Transverse colon (tissue), 4 donors: ENCODE results near the gene YAP1. TPM values are rescaled to one million over a fixed set of nuclear protein-coding genes. Genes with fewer than 3 reads are reported as not detected.
"Not testable (repeated sequence)": the region's sequence is repeated elsewhere in the genome, so short reads cannot be mapped to it uniquely, and the experiment has no call there.

Source experiments
- DNase-seq: peaks from one replicate; pipeline ENCODE4 v3.0.0-alpha.2; 2019
- H3K27ac ChIP-seq, 4 donors: fragments of 200-600 bp; sonication (generic); 2 replicates each; pipeline ENCODE4 v1.5.1; 2016 to 2018; ENCODE audit warnings: inconsistent platforms in 4 of 4
- H3K27me3 ChIP-seq: fragments of 200-600 bp; sonication (generic); 2 replicates; pipeline ENCODE4 v1.5.1; 2017; ENCODE audit warnings: inconsistent platforms
- H3K36me3 ChIP-seq, 4 donors: fragments of 200-600 bp; sonication (generic); 2 replicates each; pipeline ENCODE4 v1.5.1; 2017 to 2019; ENCODE audit warnings: inconsistent platforms in 4 of 4
- H3K4me1 ChIP-seq, 4 donors: fragments of 200-600 bp; sonication (generic); 2 replicates each; pipeline ENCODE4 v1.5.1; 2017 to 2020; ENCODE audit warnings: inconsistent platforms in 4 of 4
- H3K4me3 ChIP-seq, 4 donors: fragments of 200-600 bp; sonication (generic); 1 replicate in 1 of 4; 2 replicates in 3 of 4; pipeline versions ENCODE4 v1.5.1 to v1.6.1; 2017 to 2019; ENCODE audit warnings: inconsistent platforms in 4 of 4
- H3K9me3 ChIP-seq, 2 donors: fragments of 200-600 bp; sonication (generic); 2 replicates each; pipeline ENCODE4 v1.5.1; 2017 to 2019; ENCODE audit warnings: inconsistent platforms in 2 of 2
- EP300 ChIP-seq: sonication (generic); formaldehyde crosslinking; IDR thresholded peaks from one replicate; pipeline ENCODE4 v1.6.1; 2017; ENCODE audit warnings: antibody characterized with exemption, low read depth
- POLR2A ChIP-seq: fragments of 450-650 bp; IDR thresholded peaks from one replicate; pipeline ENCODE4 v1.6.1; 2016; ENCODE audit warnings: antibody characterized with exemption, mild to moderate bottlenecking, moderate library complexity
- POLR2AphosphoS5 ChIP-seq, 3 donors: sonication (generic); formaldehyde crosslinking; IDR thresholded peaks; one replicate each; pipeline ENCODE4 v1.6.1; 2016; ENCODE audit warnings: antibody characterized with exemption in 3 of 3
- WGBS, 2 donors: methylation state at CpG; one replicate each; pipeline ENCODE4 v1.1.5; 2018; ENCODE audit warnings: low coverage in 1 of 2; 5-methylcytosine and 5-hydroxymethylcytosine counted together
- in situ Hi-C, 4 donors: fragments of 200-750 bp; cut with MboI; loops; one replicate each; pipeline versions ENCODE4 v1.15.0 to v1.15.1; 2017; ENCODE audit warnings: low sequenced_read_pairs in 3 of 4, low pct_ligation_motif_present in 1 of 4, low pct_unique_long_range_greater_than_20kb in 1 of 4
- intact Hi-C: fragments of 100-400 bp; cut with DNase I; formaldehyde crosslinking; loops from one replicate; pipeline ENCODE4 v1.15.1; 2023; ENCODE audit warnings: low total_unique reads
- total RNA-seq, 4 donors: library from RNA; depleted of rRNA; stranded (reverse); fragments of >200 nt; gene quantifications; one replicate each; pipeline ENCODE4 v1.1.0, GENCODE V29; 2016
- TF ChIP-seq, protein P1 (sequence below), 5 experiments: fragments of 200-600 bp in 3 of 5; fragments of 450-650 bp in 2 of 5; sonication (generic) in 3 of 5; IDR thresholded peaks; 1 replicate in 2 of 5; 2 replicates in 3 of 5; pipeline ENCODE4 v1.5.1; 2016 to 2017; ENCODE audit warnings: antibody characterized with exemption in 5 of 5, inconsistent platforms in 3 of 5, mild to moderate bottlenecking in 2 of 5, moderate library complexity in 1 of 5

YAP1 gene
- total RNA-seq, 4 donors from 2014 or later: 90.5 to 163 (median 105) TPM

DNA sequence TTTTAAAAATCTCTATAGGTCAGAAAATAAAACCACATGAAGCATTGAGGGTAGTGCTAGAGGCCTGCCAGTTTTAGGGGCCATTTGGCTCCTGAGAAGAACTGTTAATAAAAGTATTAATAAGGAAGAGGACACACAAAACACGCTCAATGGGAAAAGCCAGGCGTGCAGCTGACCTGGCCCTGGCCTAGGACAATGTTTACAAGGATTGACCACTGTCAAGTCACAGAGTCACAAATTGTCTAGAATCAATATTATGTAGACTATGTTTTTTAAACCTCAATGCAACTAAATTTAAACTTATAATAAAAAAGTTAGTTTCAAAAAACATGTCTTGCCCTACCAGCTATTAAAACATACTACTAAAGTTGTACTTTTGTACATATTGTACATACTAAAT lies 89.4 kb downstream of the YAP1 start:
- Histone ChIP-seq H3K4me3 (no peak overlapping the region), H3K4me1 (peaks cover 0 to 13% (median 6%) of the 10 kb centered on the region in 4 donors), H3K36me3 (no peaks in the 10 kb centered on the region), H3K9me3 (no peaks in the 10 kb centered on the region), H3K27me3 (no peaks in the 10 kb centered on the region), H3K27ac (no peak overlapping the region)
- 84 to 93% methylated on average over 2 of the region's 2 CpGs for WGBS, 2 donors
- DNase-seq: no peak
- no peak for TF ChIP-seq EP300
- TF ChIP-seq, protein P1, sequence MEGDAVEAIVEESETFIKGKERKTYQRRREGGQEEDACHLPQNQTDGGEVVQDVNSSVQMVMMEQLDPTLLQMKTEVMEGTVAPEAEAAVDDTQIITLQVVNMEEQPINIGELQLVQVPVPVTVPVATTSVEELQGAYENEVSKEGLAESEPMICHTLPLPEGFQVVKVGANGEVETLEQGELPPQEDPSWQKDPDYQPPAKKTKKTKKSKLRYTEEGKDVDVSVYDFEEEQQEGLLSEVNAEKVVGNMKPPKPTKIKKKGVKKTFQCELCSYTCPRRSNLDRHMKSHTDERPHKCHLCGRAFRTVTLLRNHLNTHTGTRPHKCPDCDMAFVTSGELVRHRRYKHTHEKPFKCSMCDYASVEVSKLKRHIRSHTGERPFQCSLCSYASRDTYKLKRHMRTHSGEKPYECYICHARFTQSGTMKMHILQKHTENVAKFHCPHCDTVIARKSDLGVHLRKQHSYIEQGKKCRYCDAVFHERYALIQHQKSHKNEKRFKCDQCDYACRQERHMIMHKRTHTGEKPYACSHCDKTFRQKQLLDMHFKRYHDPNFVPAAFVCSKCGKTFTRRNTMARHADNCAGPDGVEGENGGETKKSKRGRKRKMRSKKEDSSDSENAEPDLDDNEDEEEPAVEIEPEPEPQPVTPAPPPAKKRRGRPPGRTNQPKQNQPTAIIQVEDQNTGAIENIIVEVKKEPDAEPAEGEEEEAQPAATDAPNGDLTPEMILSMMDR (IDR thresholded peaks at IDR 0.05): no peak
- TF ChIP-seq POLR2A: no peak
- no peak for TF ChIP-seq POLR2AphosphoS5 (IDR thresholded peaks at IDR 0.05)
- intact Hi-C loops (no loop called here), in situ Hi-C loops (no loop called here)

DNA sequence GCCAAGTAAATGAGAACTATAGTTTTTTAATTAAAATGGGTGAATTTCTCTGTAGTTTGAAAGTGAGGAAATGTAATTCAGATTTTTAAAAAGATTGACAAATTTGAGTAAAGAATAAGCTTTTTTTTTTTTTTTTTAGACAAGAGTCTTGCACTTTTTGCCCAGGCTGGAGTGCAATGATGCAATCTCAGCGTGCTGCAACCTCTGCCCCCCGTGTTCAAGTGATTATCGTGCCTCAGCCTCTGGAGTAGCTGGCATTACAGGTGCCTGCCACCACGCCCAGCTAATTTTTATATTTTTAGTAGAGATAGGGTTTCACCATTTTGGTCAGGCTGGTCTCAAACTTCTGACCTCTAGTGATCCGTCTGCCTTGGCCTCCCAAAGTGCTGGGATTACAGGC lies 90.1 kb downstream of the YAP1 start:
- H3K27me3 ChIP-seq, in situ Hi-C loops, H3K4me3 ChIP-seq, DNase-seq, H3K9me3 ChIP-seq, H3K36me3 ChIP-seq, intact Hi-C loops, H3K27ac ChIP-seq: not testable (repeated sequence)
- 62 to 72% methylated on average over 2 to 5 of the region's 5 CpGs for WGBS, 2 donors
- H3K4me1 ChIP-seq: peaks cover 0 to 13% (median 6%) of the 10 kb centered on the region in 4 donors

DNA sequence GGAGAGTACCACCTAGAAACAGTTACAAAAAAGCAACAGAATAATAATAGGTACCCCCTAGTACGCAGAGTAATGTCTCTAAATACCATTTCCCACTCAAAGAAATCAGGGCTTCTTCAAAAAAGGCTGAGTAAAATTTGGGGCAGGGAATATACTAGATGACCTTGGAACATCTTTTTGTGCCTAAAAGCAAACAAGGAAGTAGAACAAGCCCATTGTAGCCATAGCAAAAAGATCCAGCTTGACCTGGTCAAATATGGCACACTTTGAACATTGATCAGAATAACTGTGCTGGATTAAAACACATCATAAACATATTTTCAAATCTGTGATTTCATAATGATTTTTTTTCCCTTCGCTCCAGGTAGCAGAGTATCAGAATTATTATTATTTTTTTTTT lies 91.5 kb downstream of the YAP1 start:
- Histone ChIP-seq H3K36me3 (no peaks in the 10 kb centered on the region), H3K4me1 (peaks cover 0 to 13% (median 6%) of the 10 kb centered on the region in 4 donors), H3K27ac (no peak overlapping the region), H3K4me3 (no peak overlapping the region), H3K27me3 (no peaks in the 10 kb centered on the region), H3K9me3 (no peaks in the 10 kb centered on the region)
- no peak for DNase-seq
- intact Hi-C loops (no loop called here), in situ Hi-C loops (no loop called here)
- TF ChIP-seq, protein P1 (IDR thresholded peaks at IDR 0.05): no peak
- no peak for TF ChIP-seq POLR2AphosphoS5 (IDR thresholded peaks at IDR 0.05)
- TF ChIP-seq POLR2A: no peak
- no peak for TF ChIP-seq EP300
- WGBS, 2 donors: 92 to 93% methylated on average over 2 of the region's 2 CpGs

DNA sequence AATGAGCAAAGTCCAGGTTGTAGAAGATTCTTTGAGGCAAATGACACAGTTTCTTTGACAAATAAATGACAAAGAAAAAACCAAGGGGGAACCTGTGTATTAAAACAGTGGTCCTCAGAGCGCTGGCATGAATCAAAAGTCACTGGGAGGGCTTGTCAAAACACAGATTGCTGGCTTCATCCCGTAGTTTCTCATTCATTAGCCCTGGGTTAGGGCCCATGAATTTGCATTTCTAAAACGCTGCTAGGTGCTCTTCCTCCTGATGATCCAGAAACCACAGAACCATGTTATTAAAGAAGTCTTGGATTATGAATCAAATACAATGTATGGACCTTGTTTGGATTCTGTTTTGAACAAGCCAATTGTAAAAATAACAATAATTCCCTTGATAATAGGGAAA lies 92.7 kb downstream of the YAP1 start:
- Histone ChIP-seq H3K27ac (no peak overlapping the region), H3K36me3 (peaks cover 0 to 5% (median 0%) of the 10 kb centered on the region in 4 donors), H3K9me3 (no peaks in the 10 kb centered on the region), H3K4me1 (peaks cover 0 to 7% (median under 1%) of the 10 kb centered on the region in 4 donors), H3K4me3 (no peak overlapping the region), H3K27me3 (no peaks in the 10 kb centered on the region)
- no peak for DNase-seq
- in situ Hi-C loops (no loop called here), intact Hi-C loops (no loop called here)
- 75 to 80% methylated on average over 1 to 3 of the region's 3 CpGs for WGBS, 2 donors
- TF ChIP-seq POLR2A (no peak), EP300 (no peak), POLR2AphosphoS5 (IDR thresholded peaks at IDR 0.05) (no peak)
- TF ChIP-seq, protein P1 (IDR thresholded peaks at IDR 0.05): no peak

DNA sequence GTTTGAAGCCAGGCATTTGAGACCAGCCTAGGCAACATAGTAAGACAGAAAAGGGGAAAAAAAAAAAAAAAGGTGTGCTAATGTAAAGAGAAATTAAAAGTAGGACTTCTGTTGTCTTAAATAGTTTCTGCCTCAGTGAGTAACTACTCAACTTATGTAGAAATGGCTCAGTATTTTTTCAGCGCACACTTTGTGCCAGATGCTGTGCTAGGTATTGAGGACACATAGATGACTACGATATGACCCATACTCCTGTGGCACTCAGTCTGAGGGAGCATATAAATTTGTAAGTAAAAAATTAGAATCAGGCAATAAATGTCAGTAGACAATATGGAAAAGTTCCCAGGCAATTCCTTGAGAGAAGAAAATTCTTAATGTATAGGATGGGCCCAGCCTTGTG lies 93.9 kb downstream of the YAP1 start:
- Histone ChIP-seq H3K4me3 (no peak overlapping the region), H3K9me3 (no peaks in the 10 kb centered on the region), H3K36me3 (peaks cover 0 to 13% (median 0%) of the 10 kb centered on the region in 4 donors), H3K27me3 (no peaks in the 10 kb centered on the region), H3K27ac (peak overlapping the region in 1 of 4 donors; percentile 24), H3K4me1 (no peaks in the 10 kb centered on the region)
- no peak for DNase-seq
- intact Hi-C loops: no loop called here
- TF ChIP-seq EP300 (no peak), POLR2AphosphoS5 (IDR thresholded peaks at IDR 0.05) (no peak), POLR2A (no peak)
- TF ChIP-seq, protein P1 (IDR thresholded peaks at IDR 0.05): no peak
- WGBS, 2 donors: 44% methylated on average over 2 of the region's 2 CpGs; no CpG with 5 or more reads in 1 of the 2 donors
- in situ Hi-C loops: no loop called here
